Measurements from ENCODE around the gene RNF222. TPM values are rescaled to one million over a fixed set of nuclear protein-coding genes. Genes with fewer than 3 reads are reported as not detected.
A peak's percentile ranks its signal among the peaks of the same experiment; 100 is the strongest.

The RNF222 gene
- polyA plus RNA-seq, 2 of the 4 experiments (the other 2 are of a cell fraction): not detected

DNA sequence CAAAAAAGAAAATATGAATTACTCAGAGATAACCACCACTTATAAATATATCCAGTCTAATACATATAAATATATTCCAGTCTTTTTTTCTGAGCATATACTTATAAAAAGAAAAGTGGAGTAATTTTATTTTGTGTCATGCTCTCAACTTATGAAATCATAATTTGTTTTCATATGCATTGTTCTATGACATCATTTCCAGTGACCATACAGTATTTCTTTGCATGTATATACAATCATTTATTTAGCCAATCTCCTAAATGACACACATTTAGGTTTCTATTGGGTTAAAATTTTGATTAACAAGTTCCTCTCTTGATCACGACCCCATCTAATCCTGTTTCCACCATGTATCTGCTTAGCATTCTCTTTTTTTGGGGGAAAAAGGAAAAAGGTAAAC, 21.7 kb upstream of the RNF222 start (continued):
- no peak for TF ChIP-seq PHF8 (IDR thresholded peaks at IDR 0.05; ENCODE audit: borderline replicate concordance, low read depth)

DNA sequence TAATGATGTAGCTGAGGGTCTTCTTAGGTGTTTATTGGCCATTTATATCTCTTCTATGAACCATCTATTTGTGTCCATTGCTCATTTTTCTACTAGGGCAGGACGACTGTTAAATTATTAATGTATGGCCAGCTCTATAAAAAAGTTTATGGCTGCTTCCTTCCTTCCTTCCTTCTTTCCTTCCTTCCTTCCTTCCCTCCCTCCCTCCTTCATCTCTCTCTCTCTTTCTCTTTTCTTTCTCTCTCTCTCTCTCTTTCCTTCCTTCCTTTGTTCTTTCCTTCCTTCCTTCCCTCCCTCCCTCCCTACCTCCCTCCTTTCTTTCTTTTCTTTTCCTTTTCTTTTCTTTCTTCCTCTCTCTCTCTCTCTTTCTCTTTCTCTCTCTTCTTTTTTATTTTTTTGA, 20.8 kb upstream of the RNF222 start:
- CTCF ChIA-PET: interaction anchor here (1.0 to 5.5 kb wide), 3 partner anchors 9 to 327 kb away, joined by 6 to 27 read pairs (median 6); no protein-coding TSS in a partner anchor
- WGBS (ENCODE audit: missing lambda C conversion rate): 9% methylated on average over 1 of the region's 1 CpG
- H3K4me3 ChIP-seq: no peak overlapping the region
- H3K4me2 ChIP-seq: no peak overlapping the region; the same call in 2 of the 3 replicates
- H3K4me1 ChIP-seq: peaks cover 43% of the 10 kb centered on the region
- TF ChIP-seq, protein P1, sequence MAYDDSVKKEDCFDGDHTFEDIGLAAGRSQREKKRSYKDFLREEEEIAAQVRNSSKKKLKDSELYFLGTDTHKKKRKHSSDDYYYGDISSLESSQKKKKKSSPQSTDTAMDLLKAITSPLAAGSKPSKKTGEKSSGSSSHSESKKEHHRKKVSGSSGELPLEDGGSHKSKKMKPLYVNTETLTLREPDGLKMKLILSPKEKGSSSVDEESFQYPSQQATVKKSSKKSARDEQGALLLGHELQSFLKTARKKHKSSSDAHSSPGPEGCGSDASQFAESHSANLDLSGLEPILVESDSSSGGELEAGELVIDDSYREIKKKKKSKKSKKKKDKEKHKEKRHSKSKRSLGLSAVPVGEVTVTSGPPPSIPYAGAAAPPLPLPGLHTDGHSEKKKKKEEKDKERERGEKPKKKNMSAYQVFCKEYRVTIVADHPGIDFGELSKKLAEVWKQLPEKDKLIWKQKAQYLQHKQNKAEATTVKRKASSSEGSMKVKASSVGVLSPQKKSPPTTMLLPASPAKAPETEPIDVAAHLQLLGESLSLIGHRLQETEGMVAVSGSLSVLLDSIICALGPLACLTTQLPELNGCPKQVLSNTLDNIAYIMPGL (CRISPR knock-in tag; IDR thresholded peaks at IDR 0.05; ENCODE audit: borderline replicate concordance): no peak
- TF ChIP-seq FOXS1 (CRISPR knock-in tag; IDR thresholded peaks at IDR 0.05): no peak
- no peak for TF ChIP-seq MYC (IDR thresholded peaks at IDR 0.05; ENCODE audit: borderline replicate concordance, low read length)
- no peak for TF ChIP-seq ATOH8 (CRISPR knock-in tag; IDR thresholded peaks at IDR 0.05; ENCODE audit: low read depth)
- TF ChIP-seq HDAC2 (IDR thresholded peaks at IDR 0.05): no peak
- no peak for TF ChIP-seq TFCP2L1 (CRISPR knock-in tag; IDR thresholded peaks at IDR 0.05)
- no peak for TF ChIP-seq MAZ (IDR thresholded peaks at IDR 0.05; ENCODE audit: borderline replicate concordance, low read depth, low read length)
- TF ChIP-seq USF2 (IDR thresholded peaks at IDR 0.05): no peak
- TF ChIP-seq CBX2 (IDR thresholded peaks at IDR 0.05; ENCODE audit: borderline replicate concordance, low read depth): no peak
- no peak overlapping the region for H3K27ac ChIP-seq
- no peak for FAIRE-seq
- DNase-seq (ENCODE audit: low read depth in 1 of 2, low spot score in 1 of 2): no peak
- POLR2A ChIA-PET: no interaction called here
- no peaks in the 10 kb centered on the region for H3K9me3 ChIP-seq
- no peak for ATAC-seq

GRCh38 chr17:8417806-8418205, 20.2 kb upstream of the RNF222 start:
- Histone ChIP-seq H3K4me1 (peaks cover 43% of the 10 kb centered on the region), H3K4me3 (no peak overlapping the region), H3K4me2 (peak overlapping the region; percentile 21; the same call in 2 of the 3 replicates), H3K9me3 (no peaks in the 10 kb centered on the region), H3K27ac (no peak overlapping the region)
- DNase-seq (ENCODE audit: low read depth in 1 of 2, low spot score in 1 of 2) (no peak), ATAC-seq (no peak; a peak in 1 of 6 replicates), FAIRE-seq (peak; percentile 23)
- CTCF ChIA-PET: interaction anchor here (1.0 to 5.5 kb wide), 4 partner anchors 8 to 328 kb away, joined by 4 to 27 read pairs (median 6); no protein-coding TSS in a partner anchor
- WGBS (ENCODE audit: missing lambda C conversion rate): 57% methylated on average over 4 of the region's 4 CpGs
- TF ChIP-seq CEBPB (IDR thresholded peaks at IDR 0.05): 0 out of 4 replicates have a peak, but pooled peaks of 1 of the 2 experiments have one; percentile 10
- TF ChIP-seq ZFP36 (IDR thresholded peaks at IDR 0.05; ENCODE audit: borderline replicate concordance, partially characterized antibody): no peak
- POLR2A ChIA-PET: no interaction called here

- Histone ChIP-seq H3K27ac (no peak overlapping the region), H3K4me2 (no peak overlapping the region), H3K4me1 (peaks cover 15% of the 10 kb centered on the region; the same call in 2 of the 3 replicates), H3K9me3 (no peaks in the 10 kb centered on the region), H3K4me3 (no peak overlapping the region)
- TF ChIP-seq, protein P1 (CRISPR knock-in tag; IDR thresholded peaks at IDR 0.05; ENCODE audit: borderline replicate concordance): no peak
- DNase-seq (ENCODE audit: low read depth in 1 of 2, low spot score in 1 of 2) (no peak), ATAC-seq (no peak), FAIRE-seq (no peak)
- ChIA-PET CTCF (interaction anchor here (0.6 to 9.9 kb wide), 5 partner anchors 10 to 333 kb away, joined by 3 to 112 read pairs (median 4); no protein-coding TSS in a partner anchor), POLR2A (no interaction called here)
Measured at GRCh38 chr17:8413938-8414337, 16.3 kb upstream of the RNF222 start.
